GM18511 (cell line): Measurements from ENCODE around the gene BARHL1.

Experiments used
- ATAC-seq: cut with Tn5 transposase; IDR thresholded peaks from one replicate; pipeline ENCODE4 v1.9.1; 2021; ENCODE audit warnings: mild to moderate bottlenecking, moderate library complexity; ENCODE audit not compliant: unreplicated experiment

BARHL1 gene

DNA sequence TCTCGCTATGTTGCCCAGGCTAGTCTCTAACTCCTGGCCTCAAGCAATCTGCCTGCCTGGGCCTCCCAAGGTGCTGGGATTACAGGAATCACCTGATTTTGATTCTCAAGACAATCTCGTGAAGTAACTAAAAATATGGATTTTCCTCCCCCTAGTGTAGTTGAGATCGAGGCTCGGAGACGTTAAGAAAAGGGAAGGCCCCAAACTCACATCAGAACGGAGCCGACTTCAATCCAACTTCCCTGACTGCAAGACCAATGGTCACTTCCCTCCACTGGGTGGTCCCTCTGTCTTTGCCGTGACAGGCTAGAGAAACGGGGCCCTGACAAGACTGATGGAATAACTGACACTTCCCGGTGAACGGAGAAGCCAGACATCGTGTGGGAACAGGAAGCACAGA, 28.3 kb downstream of the BARHL1 start:
- ATAC-seq = no peak

DNA sequence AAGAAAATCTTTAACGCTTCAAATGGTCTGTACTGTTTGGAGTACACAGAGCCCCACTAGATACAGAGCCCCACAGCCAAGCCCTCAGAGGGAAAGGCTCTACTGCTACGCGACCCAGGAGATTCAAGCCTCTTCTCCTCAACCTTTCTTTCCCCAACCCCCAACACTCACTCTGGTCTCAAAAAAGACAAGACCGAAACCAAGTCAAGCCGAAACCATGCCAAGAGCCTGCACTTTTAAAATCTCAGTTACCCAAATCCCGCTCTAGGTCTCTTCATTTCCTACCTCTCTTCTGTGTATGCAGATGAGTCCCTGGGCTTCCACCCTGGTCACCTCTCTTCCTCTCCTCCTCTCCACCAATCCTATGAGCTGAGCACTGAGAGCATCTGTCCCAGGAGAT, 31.9 kb downstream of the BARHL1 start:
- ATAC-seq = no peak

DNA sequence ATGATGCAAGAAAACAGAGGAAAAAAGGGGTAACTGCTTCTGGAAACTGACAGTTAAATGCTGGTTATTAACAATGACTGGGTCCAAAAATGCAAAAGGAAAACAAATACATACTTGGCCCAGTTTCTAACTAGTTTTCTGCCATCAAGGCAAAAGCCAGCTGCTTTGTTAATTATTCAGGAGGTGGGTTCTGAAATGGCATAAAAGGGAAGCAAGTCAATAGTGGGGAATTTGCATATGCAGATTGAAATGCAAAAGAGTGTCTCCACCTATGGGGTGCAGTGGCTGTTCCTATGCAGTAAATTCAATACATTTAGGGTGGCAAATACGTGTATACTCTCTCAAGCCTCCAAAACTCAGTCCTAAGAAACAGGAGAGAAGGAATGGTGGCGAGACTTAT, 33.4 kb downstream of the BARHL1 start:
- no peak for ATAC-seq

DNA sequence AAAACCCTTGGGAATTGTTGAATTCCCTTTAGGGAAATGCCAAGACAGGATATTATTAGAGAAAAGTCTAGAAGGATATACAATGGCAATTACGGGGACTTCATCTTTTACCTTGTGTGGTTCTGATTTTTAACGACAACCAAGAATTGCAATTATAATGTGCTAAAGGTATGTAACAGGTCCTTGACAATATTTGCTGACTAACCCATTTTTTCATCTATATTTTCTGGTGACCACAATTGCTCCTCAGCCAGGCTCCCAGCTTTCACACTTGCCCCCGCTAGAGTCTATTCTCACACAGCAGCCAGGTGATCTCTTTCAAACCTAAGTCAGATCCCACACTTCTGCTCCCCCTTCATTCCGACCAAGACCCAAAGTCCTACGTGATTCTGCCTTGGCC, 34.3 kb downstream of the BARHL1 start:
- ATAC-seq = no peak

DNA sequence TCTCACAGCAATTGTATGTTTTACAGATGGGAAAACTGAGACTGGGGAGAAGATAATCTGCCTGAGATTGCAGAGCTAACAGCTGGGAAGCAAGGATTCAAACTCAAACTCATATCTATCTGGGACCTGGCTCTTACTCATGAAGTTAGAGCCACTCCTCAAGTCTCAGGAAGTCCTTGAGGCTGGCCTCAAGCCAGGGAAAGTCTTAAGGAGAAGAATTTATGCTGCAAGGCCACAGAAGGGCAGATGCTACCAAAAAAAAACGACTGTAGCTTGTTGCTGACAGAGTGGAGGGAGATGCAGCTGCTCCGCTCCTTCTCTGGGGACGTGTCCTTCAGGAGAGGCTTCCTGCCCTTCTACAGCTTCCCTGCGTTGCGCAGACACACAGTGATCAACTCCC, 39.8 kb downstream of the BARHL1 start:
- no peak for ATAC-seq

DNA sequence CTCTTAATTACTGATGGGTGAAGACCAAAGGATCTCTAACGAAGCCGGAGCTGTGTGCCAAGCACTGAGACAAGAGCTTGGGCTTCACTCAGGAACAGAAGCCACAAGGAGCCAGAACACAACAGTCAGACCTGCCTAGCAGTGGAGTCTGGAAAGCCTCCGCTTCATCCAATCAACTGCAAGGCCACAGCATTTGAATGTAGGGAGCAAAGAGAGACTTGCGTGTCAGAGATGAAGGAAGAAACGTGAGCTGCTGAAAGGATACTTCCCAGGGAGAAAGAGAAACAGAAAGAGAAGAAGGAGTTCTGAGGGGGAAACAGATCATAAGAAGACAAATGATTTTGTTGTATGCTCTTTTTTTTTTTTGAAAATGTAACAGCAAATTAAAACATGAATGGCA, 43.9 kb downstream of the BARHL1 start:
- no peak for ATAC-seq

DNA sequence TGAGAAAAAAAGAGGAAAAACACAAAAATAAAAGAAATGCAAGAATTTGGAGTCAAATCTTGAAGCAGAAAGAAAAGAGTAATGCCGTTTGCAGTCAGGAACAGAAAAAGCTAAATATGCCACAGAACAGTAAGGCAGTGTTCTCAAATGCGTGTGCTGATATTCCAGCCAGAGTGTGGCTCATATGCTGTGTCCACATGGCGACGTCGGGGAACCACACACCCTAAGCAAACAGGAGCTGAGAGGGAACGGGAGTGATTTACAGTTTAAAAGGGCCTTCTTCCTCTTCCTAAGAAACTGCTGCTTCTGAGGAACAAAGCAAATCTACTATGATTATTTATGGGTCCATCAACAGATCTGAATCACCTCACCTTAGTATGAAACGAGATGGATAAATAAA, 44.7 kb downstream of the BARHL1 start:
- ATAC-seq = no peak

DNA sequence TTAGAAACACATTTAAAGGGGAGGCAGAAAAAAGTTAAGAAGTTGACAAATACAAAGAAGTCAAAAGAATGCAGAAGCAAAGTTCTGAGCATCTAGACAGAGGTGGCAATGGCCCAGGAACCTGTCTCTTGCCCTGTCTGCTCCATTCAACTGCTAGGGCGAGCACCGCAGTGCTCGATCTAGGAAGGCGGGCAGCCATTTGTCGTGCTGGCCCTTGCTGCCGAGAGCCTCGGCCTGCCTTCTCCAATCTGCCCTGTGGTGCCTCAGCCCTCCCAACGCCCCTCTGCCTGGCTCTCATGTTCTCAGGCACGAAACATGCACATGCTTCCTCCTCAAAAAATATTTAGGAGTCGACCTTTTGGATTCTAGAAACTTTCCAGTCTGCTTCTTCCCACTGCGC, 45.2 kb downstream of the BARHL1 start:
- ATAC-seq = no peak

DNA sequence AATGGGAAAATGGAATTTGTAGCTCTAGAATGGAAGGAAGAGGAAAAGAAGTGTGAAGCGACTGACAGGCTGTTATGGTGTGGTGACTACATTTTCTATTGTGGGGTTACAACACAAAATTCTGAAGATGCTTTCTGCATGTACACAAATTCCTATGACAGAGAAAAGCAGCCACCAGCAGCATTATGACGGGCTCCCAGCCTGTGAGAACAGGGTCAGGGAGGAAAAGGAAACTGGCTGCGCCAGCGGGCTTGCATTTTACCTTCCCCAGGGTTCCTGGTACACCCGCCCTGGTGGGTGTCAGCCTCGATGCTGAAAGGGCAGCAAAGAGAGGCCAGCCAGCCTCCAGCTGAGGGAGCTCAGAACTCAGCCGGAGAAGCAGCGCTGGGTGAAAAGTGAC, 46.3 kb downstream of the BARHL1 start:
- no peak for ATAC-seq

DNA sequence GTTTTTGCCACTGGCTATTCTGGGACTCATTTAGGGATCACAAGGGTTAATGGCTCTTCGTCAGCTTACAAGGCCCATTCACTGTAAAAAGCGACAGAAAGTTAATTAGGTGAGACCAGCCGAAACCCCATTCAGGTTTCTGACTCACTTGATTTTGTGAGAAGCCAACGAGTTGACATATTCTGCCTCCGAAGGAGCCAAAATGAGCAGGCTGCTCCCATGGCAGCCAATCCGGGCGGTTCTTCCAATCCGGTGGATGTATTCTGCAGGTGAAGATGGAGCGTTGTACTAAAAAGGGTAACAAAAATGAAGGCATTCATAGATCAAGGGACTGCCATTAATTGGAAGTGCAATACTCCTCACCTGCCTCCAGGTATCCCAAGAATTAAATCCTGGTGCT, 47.7 kb downstream of the BARHL1 start:
- no peak for ATAC-seq

DNA sequence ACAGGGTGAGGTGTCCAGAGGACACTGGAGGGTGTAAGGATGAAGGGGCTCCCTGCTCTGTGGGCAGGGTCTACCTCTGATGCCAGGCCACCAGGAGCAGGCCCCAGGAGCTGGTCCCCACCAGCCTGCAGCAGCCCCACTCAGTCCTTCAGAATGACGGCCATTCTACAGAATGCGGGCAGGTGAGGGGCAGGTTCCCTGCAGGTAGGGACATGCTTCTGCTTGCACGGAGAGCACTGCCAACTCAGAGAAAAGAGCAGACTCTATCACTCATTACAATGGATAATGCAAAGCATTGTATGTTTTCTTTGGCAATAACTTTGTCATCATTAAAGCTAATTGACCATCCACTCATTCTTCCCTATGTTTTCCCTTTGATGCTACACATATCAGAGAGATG, 48.4 kb downstream of the BARHL1 start:
- ATAC-seq = no peak

DNA sequence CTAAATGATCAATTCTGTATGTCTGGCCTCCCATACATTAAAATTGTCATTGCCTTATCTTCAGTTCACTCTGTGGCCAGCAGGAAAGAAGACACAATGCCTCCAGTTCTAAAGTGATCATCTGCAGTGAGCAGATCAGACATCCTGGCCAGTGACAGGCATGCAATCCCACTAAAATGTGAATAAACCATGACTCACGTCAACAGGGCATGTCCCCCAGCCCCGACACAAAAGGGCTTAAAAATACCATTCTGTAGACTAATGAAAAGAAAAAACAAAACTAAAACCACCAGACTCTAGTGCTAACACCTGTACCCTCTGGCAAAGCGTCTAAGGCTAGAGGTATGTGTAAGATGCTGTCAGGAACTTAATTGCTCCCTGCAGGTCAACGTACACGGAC, 48.9 kb downstream of the BARHL1 start:
- ATAC-seq = no peak

DNA sequence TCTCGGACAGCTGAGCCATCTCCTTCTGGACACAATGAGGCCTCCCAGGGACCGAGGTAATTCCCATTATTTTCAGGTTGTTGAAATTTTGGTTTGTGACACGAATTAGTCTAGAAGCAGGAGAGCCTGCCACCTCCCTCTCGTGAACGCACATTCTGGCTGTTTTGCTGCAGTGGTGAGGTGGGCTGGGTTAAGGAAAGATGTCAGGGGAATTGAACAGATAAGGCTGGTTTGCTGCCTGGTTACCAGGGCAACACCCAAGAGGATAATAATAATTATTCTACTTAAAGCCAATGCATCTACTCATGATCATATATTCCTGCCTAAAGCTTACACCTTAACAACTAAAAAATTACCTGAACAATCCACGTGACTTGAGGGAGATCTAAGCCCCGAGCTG, 49.3 kb downstream of the BARHL1 start:
- ATAC-seq = no peak

DNA sequence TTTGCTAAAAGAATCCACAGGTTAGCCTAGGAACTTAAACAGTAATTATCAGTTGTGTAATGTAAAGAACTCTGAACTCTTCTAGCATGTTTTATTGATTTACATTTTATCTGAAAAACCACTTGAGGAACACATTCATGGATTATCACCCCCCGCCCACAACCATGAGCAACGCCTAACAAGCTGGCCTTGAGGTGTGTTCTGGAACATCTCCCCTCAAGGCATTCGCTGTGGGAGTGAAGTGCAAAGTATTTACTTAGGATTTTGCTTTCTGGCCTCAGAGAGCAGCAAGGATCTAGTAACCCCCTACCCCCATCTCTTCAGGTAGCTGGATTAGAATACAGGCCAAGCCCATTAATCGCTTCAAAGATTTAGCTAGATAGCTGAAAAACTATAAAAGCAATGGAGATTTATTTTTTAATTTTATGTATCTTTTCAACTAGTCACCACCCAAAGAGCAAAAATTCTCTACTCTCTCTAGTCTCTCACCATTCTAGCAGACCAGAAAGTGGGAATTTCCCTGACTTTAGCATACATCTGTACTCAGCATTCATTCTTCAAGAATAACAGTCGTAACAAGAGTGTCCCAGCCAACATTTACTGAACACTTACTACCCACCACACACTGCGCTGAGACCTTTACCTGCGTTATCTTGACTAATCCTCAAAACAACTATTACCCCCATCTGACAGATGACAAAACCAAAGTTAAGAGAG, 50.2 kb downstream of the BARHL1 start:
- ATAC-seq = no peak

DNA sequence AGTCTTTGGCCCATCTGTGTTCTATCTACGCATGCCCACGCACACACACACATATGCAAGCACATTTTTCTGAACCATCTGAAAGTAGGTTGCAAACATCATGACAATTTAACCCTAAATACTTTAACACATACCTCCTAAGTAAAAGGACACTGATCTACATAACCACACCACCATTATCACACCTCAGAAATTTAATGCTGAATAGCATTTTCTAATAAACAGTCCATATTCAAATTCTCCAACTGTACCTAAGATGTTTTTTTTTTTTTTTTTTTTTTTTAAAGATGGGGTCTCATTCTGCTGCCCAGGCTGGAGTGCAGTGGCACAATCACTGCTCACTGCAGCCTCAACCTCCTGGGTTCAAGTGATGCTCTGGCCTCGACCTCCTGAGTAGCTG, 51.9 kb downstream of the BARHL1 start:
- no peak for ATAC-seq

DNA sequence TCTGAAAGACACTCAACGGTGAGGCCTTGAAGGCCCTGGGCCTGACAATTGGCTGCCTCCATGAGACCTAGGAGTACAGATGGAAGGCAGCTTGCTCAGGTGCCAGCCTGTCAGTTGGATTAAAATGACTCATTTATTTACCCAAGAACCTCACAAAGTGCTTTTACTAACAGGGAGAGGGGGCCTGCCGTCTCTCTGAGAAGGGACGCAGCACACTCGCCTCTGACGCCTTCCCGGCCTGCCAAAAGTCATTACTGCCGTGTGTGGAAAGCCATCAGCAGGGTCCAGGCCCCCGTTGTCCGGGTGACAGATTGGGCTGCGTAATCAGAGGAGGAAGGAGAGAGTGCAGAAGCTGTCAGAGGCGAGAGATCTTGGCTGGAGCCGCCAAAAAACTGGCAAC, 54.9 kb downstream of the BARHL1 start:
- ATAC-seq = no peak

DNA sequence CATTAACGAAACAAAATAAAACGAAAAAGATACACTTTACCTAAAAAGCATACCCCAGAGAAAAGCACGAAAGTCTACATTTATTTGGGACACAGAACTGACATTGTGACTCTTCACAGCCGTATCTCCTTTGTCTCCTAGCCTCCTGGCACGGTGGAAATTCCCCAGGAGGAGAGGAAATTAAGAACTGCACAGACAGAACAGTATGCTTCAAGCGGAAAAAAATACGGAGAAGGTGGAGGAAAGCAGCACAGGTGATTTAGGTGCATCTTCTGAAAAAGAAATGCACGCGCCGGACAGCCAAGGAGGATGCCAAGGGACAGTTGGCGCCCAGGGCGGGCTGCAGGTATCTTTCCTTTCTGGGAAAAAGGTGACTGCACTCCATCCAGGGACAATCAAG, 55.4 kb downstream of the BARHL1 start:
- no peak for ATAC-seq

DNA sequence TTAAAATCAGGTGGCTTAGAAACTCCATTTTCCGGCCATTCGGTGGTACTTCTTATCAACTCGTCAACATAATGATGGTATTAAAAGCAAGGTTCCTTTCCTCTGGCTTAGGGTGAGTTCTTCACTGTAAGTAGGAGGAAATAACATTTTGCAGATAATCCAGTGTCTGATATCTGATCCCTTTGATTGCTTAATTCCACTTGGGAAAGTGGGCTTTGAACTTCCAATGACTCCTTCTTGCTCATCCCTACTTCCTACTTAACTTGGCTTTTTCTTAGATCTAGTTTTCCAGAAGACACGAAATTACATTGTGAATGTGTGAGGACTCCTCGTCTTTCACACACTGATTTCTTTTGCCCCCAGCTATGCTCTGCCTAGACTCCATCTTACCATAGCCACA, 55.8 kb downstream of the BARHL1 start:
- no peak for ATAC-seq

DNA sequence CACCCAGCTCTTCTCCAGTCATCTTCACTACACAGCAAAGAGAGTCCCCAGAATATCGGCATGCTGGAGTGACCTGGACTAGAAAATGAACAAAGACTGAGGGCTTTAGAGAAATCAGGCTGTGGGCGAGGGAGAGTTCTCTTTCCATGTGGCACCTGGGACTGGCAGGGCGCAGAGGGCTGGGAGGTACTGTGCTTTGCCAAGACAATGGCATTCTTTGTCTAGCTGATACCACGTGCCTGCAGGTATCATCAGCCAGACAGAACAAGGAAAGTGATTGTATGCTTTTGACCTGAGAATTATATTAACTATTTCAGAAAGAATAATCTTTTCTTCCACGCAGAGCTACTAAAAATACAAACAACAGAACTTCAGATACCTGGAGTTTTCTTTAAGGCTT, 56.9 kb downstream of the BARHL1 start:
- no peak for ATAC-seq
